GM18526 (cell line): ENCODE results near the gene CLEC2L.

ENCODE experiments used
- POLR2A ChIP-seq: IDR thresholded peaks from 3 replicates; pipeline ENCODE4 v1.6.1; 2011; ENCODE audit not compliant: insufficient read length; ENCODE audit errors: extremely low read depth

CLEC2L gene

GRCh38 chr7:139502226-139502625, 21.3 kb upstream of the CLEC2L start:
- no peak for TF ChIP-seq POLR2A

GRCh38 chr7:139505563-139505962, 17.9 kb upstream of the CLEC2L start:
- TF ChIP-seq POLR2A, result no peak

- no peak for TF ChIP-seq POLR2A
Observed at GRCh38 chr7:139509535-139509934, 13.9 kb upstream of the CLEC2L start.

- TF ChIP-seq POLR2A, result no peak
Observed at GRCh38 chr7:139511315-139511714, 12.2 kb upstream of the CLEC2L start.

GRCh38 chr7:139515266-139515665, 8.2 kb upstream of the CLEC2L start:
- TF ChIP-seq POLR2A, result no peak

- no peak for TF ChIP-seq POLR2A
Observed at GRCh38 chr7:139521439-139521838, 2.0 kb upstream of the CLEC2L start.

- no peak for TF ChIP-seq POLR2A
Observed at GRCh38 chr7:139522830-139523198, 671 bp upstream of the CLEC2L start.

- no peak for TF ChIP-seq POLR2A
Observed at GRCh38 chr7:139523968-139524815, 707 bp downstream of the CLEC2L start.

GRCh38 chr7:139525239-139525638, 1.8 kb downstream of the CLEC2L start:
- TF ChIP-seq POLR2A, result no peak

- TF ChIP-seq POLR2A, result no peak
Observed at GRCh38 chr7:139525750-139526149, 2.3 kb downstream of the CLEC2L start.

GRCh38 chr7:139526578-139527544, 3.4 kb downstream of the CLEC2L start:
- TF ChIP-seq POLR2A, result no peak

- TF ChIP-seq POLR2A, result no peak
Observed at GRCh38 chr7:139531094-139531493, 7.6 kb downstream of the CLEC2L start.

- TF ChIP-seq POLR2A, result no peak
Observed at GRCh38 chr7:139532636-139533155, 9.2 kb downstream of the CLEC2L start.

GRCh38 chr7:139534096-139534495, 10.6 kb downstream of the CLEC2L start:
- TF ChIP-seq POLR2A, result no peak

GRCh38 chr7:139534966-139535651, 11.6 kb downstream of the CLEC2L start:
- TF ChIP-seq POLR2A, result no peak
